HUES48 (cell line): ENCODE data around the gene GALNTL6.
"Not testable (repeated sequence)": the region's sequence is repeated elsewhere in the genome, so short reads cannot be mapped to it uniquely, and the experiment has no call there.

Experiments used
- H3K27ac ChIP-seq: one replicate; pipeline ENCODE4 v1.7.0; 2013; ENCODE audit warnings: low read depth, low read length, inconsistent platforms
- H3K27me3 ChIP-seq: 2 replicates; pipeline ENCODE4 v1.6.1; 2013; ENCODE audit warnings: mild to moderate bottlenecking, low read length; ENCODE audit not compliant: control insufficient read depth, insufficient read depth
- H3K36me3 ChIP-seq: 2 replicates; pipeline ENCODE4 v1.6.1; 2013; ENCODE audit warnings: low read length; ENCODE audit not compliant: control insufficient read depth, insufficient read depth
- H3K4me1 ChIP-seq: 2 replicates; pipeline ENCODE4 v1.6.1; 2013; ENCODE audit warnings: mild to moderate bottlenecking, low read length; ENCODE audit not compliant: control insufficient read depth, insufficient read depth
- H3K4me3 ChIP-seq: 2 replicates; pipeline ENCODE4 v1.5.1; 2013; ENCODE audit warnings: mild to moderate bottlenecking, low read depth, low read length
- H3K9ac ChIP-seq: 2 replicates; pipeline ENCODE4 v1.6.1; 2013; ENCODE audit warnings: mild to moderate bottlenecking, low read depth, low read length, moderate library complexity
- H3K9me3 ChIP-seq: 2 replicates; pipeline ENCODE4 v1.6.1; 2013; ENCODE audit warnings: low read length; ENCODE audit not compliant: control insufficient read depth, insufficient read depth

Gene GALNTL6

DNA sequence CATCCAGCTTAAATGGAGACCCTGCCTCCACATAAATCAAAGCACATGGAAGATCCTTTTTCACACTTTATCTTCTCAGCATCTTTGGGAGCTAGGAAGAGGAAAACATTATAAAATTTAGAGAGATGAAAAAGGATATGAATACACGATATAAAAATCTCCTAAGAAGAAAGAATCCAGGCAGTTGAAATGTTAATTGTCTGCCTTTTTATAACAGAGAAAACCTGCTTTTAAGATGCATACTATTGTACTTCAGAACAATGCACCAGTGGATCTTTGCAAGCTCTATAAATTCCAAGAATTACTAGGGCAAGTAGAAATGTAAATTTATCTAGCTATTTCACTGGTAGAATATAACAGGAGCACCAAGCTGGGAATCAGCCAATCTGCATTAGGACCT lies 1055.1 kb downstream of the GALNTL6 start:
- Histone ChIP-seq H3K4me3 (no peak overlapping the region), H3K36me3 (no peaks in the 10 kb centered on the region), H3K27ac (no peak overlapping the region), H3K9me3 (no peaks in the 10 kb centered on the region), H3K4me1 (peaks cover 10% of the 10 kb centered on the region), H3K27me3 (no peaks in the 10 kb centered on the region), H3K9ac (no peak overlapping the region)

GRCh38 chr4:172869621-172870268 lies 1056.5 kb downstream of the GALNTL6 start:
- Histone ChIP-seq H3K27me3 (no peaks in the 10 kb centered on the region), H3K36me3 (no peaks in the 10 kb centered on the region), H3K9me3 (no peaks in the 10 kb centered on the region), H3K27ac (no peak overlapping the region), H3K4me1 (peaks cover 10% of the 10 kb centered on the region), H3K4me3 (no peak overlapping the region), H3K9ac (no peak overlapping the region)

DNA sequence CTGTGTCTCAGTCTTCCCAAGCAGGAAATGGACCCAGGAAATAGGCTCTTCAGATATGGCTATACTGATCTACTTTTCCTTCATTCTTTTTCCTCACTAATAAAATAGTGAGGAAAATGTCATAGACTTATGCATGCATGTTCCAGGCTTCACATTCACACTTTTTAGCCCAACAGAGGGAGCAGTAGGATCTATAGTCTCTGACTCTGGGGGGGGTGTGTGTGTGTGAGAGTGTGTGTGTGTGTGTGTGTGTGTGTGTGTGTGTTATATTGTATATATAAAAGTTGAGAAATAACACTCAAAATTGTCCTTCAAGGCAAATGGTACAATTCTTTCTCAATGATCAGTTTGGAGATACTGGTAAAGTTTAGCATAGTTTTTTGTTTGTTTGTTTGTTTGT lies 1058.2 kb downstream of the GALNTL6 start:
- Histone ChIP-seq H3K36me3 (no peaks in the 10 kb centered on the region), H3K4me1 (peaks cover 10% of the 10 kb centered on the region), H3K4me3 (no peak overlapping the region)

DNA sequence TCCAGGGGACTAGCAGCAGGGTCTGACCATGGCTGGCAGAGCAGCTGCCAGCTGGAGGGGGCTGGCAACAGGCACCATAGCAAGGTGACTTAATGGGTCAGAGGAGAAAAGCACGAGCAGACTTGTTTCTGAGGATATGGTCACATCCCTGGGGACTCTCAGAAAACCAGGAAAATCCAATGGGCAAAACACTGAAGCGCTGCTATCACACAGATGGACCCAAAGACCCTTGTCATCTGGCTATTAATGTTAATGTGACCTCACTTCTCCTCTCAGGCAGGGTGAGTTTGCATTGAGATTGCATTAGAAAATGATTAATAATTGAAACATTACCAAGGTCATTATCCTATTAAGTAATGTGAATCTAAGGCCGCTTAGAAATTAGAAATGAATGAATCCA lies 1061.7 kb downstream of the GALNTL6 start:
- H3K4me3 ChIP-seq, result no peak overlapping the region
- no peaks in the 10 kb centered on the region for H3K36me3 ChIP-seq
- no peaks in the 10 kb centered on the region for H3K27me3 ChIP-seq
- no peaks in the 10 kb centered on the region for H3K4me1 ChIP-seq
- no peaks in the 10 kb centered on the region for H3K9me3 ChIP-seq
- no peak overlapping the region for H3K27ac ChIP-seq
- H3K9ac ChIP-seq, result no peak overlapping the region

More for the DNA sequence above, 1058.2 kb downstream of the GALNTL6 start:
- H3K9me3 ChIP-seq, result no peaks in the 10 kb centered on the region
- no peak overlapping the region for H3K9ac ChIP-seq
- no peak overlapping the region for H3K27ac ChIP-seq
- no peaks in the 10 kb centered on the region for H3K27me3 ChIP-seq

DNA sequence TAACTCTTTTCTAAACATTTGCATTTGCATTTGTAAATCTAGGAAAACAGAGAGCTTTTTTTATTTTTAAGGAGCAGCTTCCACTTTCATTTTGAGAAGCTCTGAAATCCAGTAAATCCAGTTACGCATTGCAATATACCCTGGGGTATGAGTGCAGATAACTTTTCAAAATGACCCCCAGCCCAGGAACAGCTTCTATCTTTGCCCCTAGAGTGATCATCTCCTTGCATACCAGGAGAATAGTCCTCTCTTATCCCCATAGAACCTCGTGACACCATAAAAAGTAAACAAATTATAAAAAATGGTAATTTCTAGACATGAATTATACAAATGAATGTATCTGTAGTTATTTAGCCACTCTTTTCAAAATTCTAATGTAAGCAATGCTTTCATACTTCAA lies 1063.2 kb downstream of the GALNTL6 start:
- Histone ChIP-seq H3K4me3 (no peak overlapping the region), H3K4me1 (no peaks in the 10 kb centered on the region), H3K27me3 (no peaks in the 10 kb centered on the region), H3K9me3 (no peaks in the 10 kb centered on the region), H3K36me3 (no peaks in the 10 kb centered on the region), H3K9ac (no peak overlapping the region), H3K27ac (no peak overlapping the region)

GRCh38 chr4:172881645-172882044 lies 1068.4 kb downstream of the GALNTL6 start:
- Histone ChIP-seq H3K36me3 (no peaks in the 10 kb centered on the region), H3K9me3 (no peaks in the 10 kb centered on the region), H3K27ac (no peak overlapping the region), H3K4me1 (no peaks in the 10 kb centered on the region), H3K9ac (no peak overlapping the region), H3K27me3 (no peaks in the 10 kb centered on the region), H3K4me3 (no peak overlapping the region)

DNA sequence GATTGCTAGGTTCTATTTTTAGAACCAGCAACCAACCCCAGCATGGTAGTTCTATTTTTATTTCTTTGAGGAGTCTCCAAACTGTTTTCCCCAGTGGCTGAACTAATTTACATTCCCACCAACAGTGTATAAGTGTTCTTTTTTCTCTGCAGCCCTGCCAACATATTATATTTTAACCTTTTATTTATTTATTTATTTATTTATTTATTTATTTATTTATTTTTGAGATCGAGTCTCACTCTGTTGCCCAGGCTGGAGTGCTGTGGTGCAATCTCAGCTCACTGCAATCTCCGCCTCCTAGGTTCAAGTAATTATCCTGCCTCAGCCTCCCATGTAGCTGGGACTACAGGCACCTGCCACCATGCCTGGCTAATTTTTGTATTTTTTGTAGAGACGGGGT lies 1074.2 kb downstream of the GALNTL6 start:
- H3K36me3 ChIP-seq, H3K27me3 ChIP-seq, H3K4me1 ChIP-seq, H3K9me3 ChIP-seq, H3K4me3 ChIP-seq, H3K9ac ChIP-seq, H3K27ac ChIP-seq: not testable (repeated sequence)

DNA sequence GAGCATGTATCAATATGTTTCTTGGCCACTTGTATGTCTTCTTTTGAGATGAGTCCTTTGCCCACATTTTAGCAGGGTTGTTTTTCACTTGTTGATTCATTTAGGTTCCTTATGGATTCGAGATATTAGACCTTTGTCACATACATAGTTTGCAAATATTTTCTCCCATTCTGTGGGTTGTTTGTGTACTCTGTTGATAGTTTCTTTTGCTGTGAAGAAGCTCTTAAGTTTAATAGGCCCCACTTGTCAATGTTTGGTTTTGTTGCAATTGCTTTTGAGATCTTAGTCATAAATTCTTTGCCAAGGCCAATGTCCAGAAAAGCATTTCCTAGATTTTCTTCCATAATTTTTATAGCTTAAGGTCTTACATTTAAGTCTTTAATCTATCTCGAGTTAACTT lies 1074.8 kb downstream of the GALNTL6 start:
- H3K4me1 ChIP-seq, result no peaks in the 10 kb centered on the region
- H3K9me3 ChIP-seq, result no peaks in the 10 kb centered on the region
- H3K36me3 ChIP-seq, result no peaks in the 10 kb centered on the region
- no peaks in the 10 kb centered on the region for H3K27me3 ChIP-seq
- no peak overlapping the region for H3K9ac ChIP-seq
- H3K27ac ChIP-seq, result no peak overlapping the region
- H3K4me3 ChIP-seq, result no peak overlapping the region

GRCh38 chr4:172892300-172892699 lies 1079.1 kb downstream of the GALNTL6 start:
- Histone ChIP-seq H3K9me3 (no peaks in the 10 kb centered on the region), H3K36me3 (no peaks in the 10 kb centered on the region), H3K4me3 (no peak overlapping the region), H3K9ac (no peak overlapping the region), H3K4me1 (no peaks in the 10 kb centered on the region), H3K27ac (no peak overlapping the region), H3K27me3 (no peaks in the 10 kb centered on the region)

- Histone ChIP-seq H3K9ac (no peak overlapping the region), H3K27ac (no peak overlapping the region), H3K36me3 (no peaks in the 10 kb centered on the region)
Measured at GRCh38 chr4:172895699-172896098, 1082.5 kb downstream of the GALNTL6 start.

DNA sequence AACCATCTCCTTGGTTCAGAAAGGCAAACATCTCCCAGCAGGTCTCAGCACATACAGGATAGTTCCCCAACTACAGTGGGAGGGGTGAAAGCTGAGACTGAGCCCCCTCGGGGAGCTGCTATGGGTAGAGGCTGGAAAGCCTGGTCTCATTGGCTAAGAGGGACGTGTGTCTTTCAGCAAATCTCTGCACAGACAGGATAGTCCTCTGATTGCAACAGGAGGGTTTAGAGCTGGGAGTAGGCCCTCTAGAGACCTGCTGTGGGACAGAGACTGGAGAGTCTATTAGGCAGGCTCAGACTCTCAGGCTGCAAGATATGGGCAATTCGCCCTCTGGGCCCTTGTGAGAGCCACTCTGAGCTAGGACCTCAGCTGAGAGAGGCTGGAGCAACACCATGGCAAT lies 1083.8 kb downstream of the GALNTL6 start:
- no peaks in the 10 kb centered on the region for H3K9me3 ChIP-seq
- H3K27ac ChIP-seq, result no peak overlapping the region
- no peaks in the 10 kb centered on the region for H3K4me1 ChIP-seq
- H3K4me3 ChIP-seq, result no peak overlapping the region
- no peak overlapping the region for H3K9ac ChIP-seq
- no peaks in the 10 kb centered on the region for H3K36me3 ChIP-seq
- H3K27me3 ChIP-seq, result no peaks in the 10 kb centered on the region

More at GRCh38 chr4:172895699-172896098, 1082.5 kb downstream of the GALNTL6 start:
- no peaks in the 10 kb centered on the region for H3K27me3 ChIP-seq
- no peaks in the 10 kb centered on the region for H3K4me1 ChIP-seq
- H3K9me3 ChIP-seq, result no peaks in the 10 kb centered on the region
- no peak overlapping the region for H3K4me3 ChIP-seq
